Hepatocyte (in vitro differentiated cells): ENCODE data around the gene ZSCAN2. TPM values are rescaled to one million over a fixed set of nuclear protein-coding genes. Genes with fewer than 3 reads are reported as not detected.

Experiments
- DNase-seq: peaks from one replicate; pipeline ENCODE4 v3.0.0-alpha.2; 2016; ENCODE audit warnings: low spot score
- H2AFZ ChIP-seq: fragments of 200-600 bp; sonication (generic); 2 replicates; pipeline ENCODE4 v1.6.0; 2016; ENCODE audit warnings: antibody characterized with exemption, mild to moderate bottlenecking
- H3K27ac ChIP-seq: fragments of 200-600 bp; sonication (generic); 2 replicates; pipeline ENCODE4 v1.5.1; 2016; ENCODE audit warnings: mild to moderate bottlenecking
- H3K27me3 ChIP-seq: fragments of 200-600 bp; sonication (generic); 2 replicates; pipeline ENCODE4 v1.6.1; 2016
- H3K36me3 ChIP-seq: fragments of 200-600 bp; sonication (generic); replicated peaks from 2 replicates; pipeline ENCODE4 v1.5.1; 2016; ENCODE audit warnings: low read depth; ENCODE audit not compliant: insufficient read depth
- H3K4me1 ChIP-seq: fragments of 200-600 bp; sonication (generic); 2 replicates; pipeline ENCODE4 v1.5.1; 2016; ENCODE audit warnings: mild to moderate bottlenecking, moderate library complexity; ENCODE audit not compliant: insufficient read depth
- H3K4me2 ChIP-seq: fragments of 200-600 bp; sonication (generic); 2 replicates; pipeline ENCODE4 v1.6.0; 2016
- H3K4me3 ChIP-seq: fragments of 200-600 bp; sonication (generic); 2 replicates; pipeline ENCODE4 v1.5.1; 2016; ENCODE audit warnings: mild to moderate bottlenecking
- H3K79me2 ChIP-seq: fragments of 200-600 bp; sonication (generic); 2 replicates; pipeline ENCODE4 v1.6.0; 2017; ENCODE audit warnings: mild to moderate bottlenecking
- H3K9me2 ChIP-seq: fragments of 200-600 bp; sonication (generic); replicated peaks from 2 replicates; pipeline ENCODE4 v1.6.0; 2017; ENCODE audit warnings: mild to moderate bottlenecking; ENCODE audit not compliant: insufficient read depth
- H3K9me3 ChIP-seq: fragments of 200-600 bp; sonication (generic); 2 replicates; pipeline ENCODE4 v1.5.1; 2016; ENCODE audit warnings: low read depth, mild to moderate bottlenecking
- H4K20me1 ChIP-seq: fragments of 200-600 bp; sonication (generic); 2 replicates; pipeline ENCODE4 v1.6.0; 2016; ENCODE audit warnings: mild to moderate bottlenecking; ENCODE audit not compliant: insufficient read depth, poor library complexity, severe bottlenecking
- EZH2 ChIP-seq: fragments of 200-600 bp; sonication (generic); IDR thresholded peaks from 2 replicates; pipeline ENCODE4 v1.6.1; 2016; ENCODE audit warnings: antibody characterized with exemption, mild to moderate bottlenecking, borderline replicate concordance
- EZH2phosphoT487 ChIP-seq: fragments of 200-600 bp; sonication (generic); IDR thresholded peaks from one replicate; pipeline ENCODE4 v1.6.1; 2018; ENCODE audit warnings: antibody characterized with exemption, mild to moderate bottlenecking, low read depth, moderate library complexity; ENCODE audit not compliant: unreplicated experiment, severe bottlenecking
- WGBS: methylation state at CpG from one replicate; pipeline ENCODE4 v1.1.6; 2016; ENCODE audit warnings: low lambda C conversion rate; ENCODE audit errors: missing lambda C conversion rate; 5-methylcytosine and 5-hydroxymethylcytosine counted together
- polyA plus RNA-seq: library from polyadenylated mRNA; unstranded; fragments of >200 nt; fragmentation: Nextera tagmentation; extraction: Ambion mirVana; gene quantifications from 2 replicates; pipeline ENCODE4 v1.2.1, GENCODE V29; 2016
- total RNA-seq: library from RNA; depleted of rRNA; stranded (reverse); fragments of >200 nt; gene quantifications from 2 replicates; pipeline ENCODE4 v1.2.3, GENCODE V29; 2014
- TF ChIP-seq, protein P1 (sequence below): fragments of 200-600 bp; sonication (generic); IDR thresholded peaks from 2 replicates; pipeline ENCODE4 v1.5.1; 2016; ENCODE audit warnings: antibody characterized with exemption, mild to moderate bottlenecking; ENCODE audit not compliant: poor library complexity

The ZSCAN2 gene
- total and polyA plus RNA-seq, 2 experiments from 2014 or later, result 11.2 to 21.8 TPM

GRCh38 chr15:84654689-84655453 lies 54.1 kb downstream of the ZSCAN2 start:
- Histone ChIP-seq H3K36me3 (no peaks in the 10 kb centered on the region), H2AFZ (peak overlapping the region; percentile 78), H3K9me2 (no peaks in the 10 kb centered on the region), H3K4me2 (peak overlapping the region; percentile 80), H3K27me3 (no peaks in the 10 kb centered on the region), H3K27ac (peak overlapping the region; percentile 89), H3K4me3 (peak overlapping the region; percentile 51), H3K9me3 (no peaks in the 10 kb centered on the region), H4K20me1 (no peaks in the 10 kb centered on the region), H3K4me1 (peaks cover 26% of the 10 kb centered on the region), H3K79me2 (peaks cover 27% of the 10 kb centered on the region)
- TF ChIP-seq EZH2 (no peak), EZH2phosphoT487 (no peak)
- TF ChIP-seq, protein P1, sequence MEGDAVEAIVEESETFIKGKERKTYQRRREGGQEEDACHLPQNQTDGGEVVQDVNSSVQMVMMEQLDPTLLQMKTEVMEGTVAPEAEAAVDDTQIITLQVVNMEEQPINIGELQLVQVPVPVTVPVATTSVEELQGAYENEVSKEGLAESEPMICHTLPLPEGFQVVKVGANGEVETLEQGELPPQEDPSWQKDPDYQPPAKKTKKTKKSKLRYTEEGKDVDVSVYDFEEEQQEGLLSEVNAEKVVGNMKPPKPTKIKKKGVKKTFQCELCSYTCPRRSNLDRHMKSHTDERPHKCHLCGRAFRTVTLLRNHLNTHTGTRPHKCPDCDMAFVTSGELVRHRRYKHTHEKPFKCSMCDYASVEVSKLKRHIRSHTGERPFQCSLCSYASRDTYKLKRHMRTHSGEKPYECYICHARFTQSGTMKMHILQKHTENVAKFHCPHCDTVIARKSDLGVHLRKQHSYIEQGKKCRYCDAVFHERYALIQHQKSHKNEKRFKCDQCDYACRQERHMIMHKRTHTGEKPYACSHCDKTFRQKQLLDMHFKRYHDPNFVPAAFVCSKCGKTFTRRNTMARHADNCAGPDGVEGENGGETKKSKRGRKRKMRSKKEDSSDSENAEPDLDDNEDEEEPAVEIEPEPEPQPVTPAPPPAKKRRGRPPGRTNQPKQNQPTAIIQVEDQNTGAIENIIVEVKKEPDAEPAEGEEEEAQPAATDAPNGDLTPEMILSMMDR, result peak; percentile 61
- WGBS, result 11% methylated on average over 19 of the region's 19 CpGs
- DNase-seq, result peak; percentile 83

DNA sequence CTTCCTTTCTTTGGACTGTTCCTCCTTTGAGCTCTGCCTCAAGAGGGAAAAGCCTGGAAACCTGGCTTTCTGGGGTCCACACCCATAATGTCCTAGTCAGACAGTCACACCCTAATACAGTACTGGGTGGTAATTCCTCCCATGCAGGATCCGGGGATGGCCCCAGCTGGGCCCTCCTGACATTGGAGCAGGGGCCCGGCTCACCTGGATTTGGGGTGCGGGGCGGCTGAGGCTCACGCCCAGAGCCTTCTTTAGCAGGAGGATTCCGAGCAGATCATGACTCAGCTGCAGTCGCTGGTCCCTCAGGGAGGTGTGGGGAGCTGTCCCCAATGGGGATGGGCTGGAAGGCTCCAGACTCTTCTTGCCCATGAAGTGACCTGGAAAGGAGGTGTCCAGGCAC lies 56.2 kb downstream of the ZSCAN2 start:
- WGBS, result 92% methylated on average over 7 of the region's 7 CpGs
- H3K4me3 ChIP-seq, result no peak overlapping the region
- TF ChIP-seq EZH2phosphoT487 (no peak), EZH2 (no peak)
- TF ChIP-seq, protein P1, result no peak

GRCh38 chr15:84657748-84658079 lies 56.9 kb downstream of the ZSCAN2 start:
- H4K20me1 ChIP-seq, result no peaks in the 10 kb centered on the region
- H3K79me2 ChIP-seq, result peaks cover 11% of the 10 kb centered on the region
- H3K9me3 ChIP-seq, result no peaks in the 10 kb centered on the region
- DNase-seq, result no peak
- WGBS, result 21% methylated on average over 17 of the region's 17 CpGs
- no peaks in the 10 kb centered on the region for H3K9me2 ChIP-seq
- H3K4me1 ChIP-seq, result peaks cover 10% of the 10 kb centered on the region
- no peaks in the 10 kb centered on the region for H3K27me3 ChIP-seq
- peak overlapping the region; percentile 91 for H3K4me2 ChIP-seq
- no peaks in the 10 kb centered on the region for H3K36me3 ChIP-seq
- peak overlapping the region; percentile 62 for H3K4me3 ChIP-seq
- TF ChIP-seq EZH2, result no peak
- no peak for TF ChIP-seq EZH2phosphoT487
- TF ChIP-seq, protein P1, result no peak
- H3K27ac ChIP-seq, result peak overlapping the region; percentile 87
- H2AFZ ChIP-seq, result peak overlapping the region; percentile 76

More for the DNA sequence above, 56.2 kb downstream of the ZSCAN2 start:
- DNase-seq, result no peak
- no peaks in the 10 kb centered on the region for H3K9me2 ChIP-seq
- peaks cover 18% of the 10 kb centered on the region for H3K79me2 ChIP-seq
- H2AFZ ChIP-seq, result no peak overlapping the region
- no peak overlapping the region for H3K4me2 ChIP-seq
- H3K36me3 ChIP-seq, result no peaks in the 10 kb centered on the region
- H3K4me1 ChIP-seq, result peaks cover 16% of the 10 kb centered on the region
- H4K20me1 ChIP-seq, result no peaks in the 10 kb centered on the region
- H3K27ac ChIP-seq, result no peak overlapping the region
- no peaks in the 10 kb centered on the region for H3K9me3 ChIP-seq
- no peaks in the 10 kb centered on the region for H3K27me3 ChIP-seq
